HG02852 (cell line): ENCODE results near the gene GLS.
"Not testable (repeated sequence)": the region's sequence is repeated elsewhere in the genome, so short reads cannot be mapped to it uniquely, and the experiment has no call there.

Experiments
- ATAC-seq: cut with Tn5 transposase; IDR thresholded peaks from one replicate; pipeline ENCODE4 v1.9.1; 2021; ENCODE audit warnings: mild to moderate bottlenecking, moderate library complexity; ENCODE audit not compliant: unreplicated experiment

GLS gene

DNA sequence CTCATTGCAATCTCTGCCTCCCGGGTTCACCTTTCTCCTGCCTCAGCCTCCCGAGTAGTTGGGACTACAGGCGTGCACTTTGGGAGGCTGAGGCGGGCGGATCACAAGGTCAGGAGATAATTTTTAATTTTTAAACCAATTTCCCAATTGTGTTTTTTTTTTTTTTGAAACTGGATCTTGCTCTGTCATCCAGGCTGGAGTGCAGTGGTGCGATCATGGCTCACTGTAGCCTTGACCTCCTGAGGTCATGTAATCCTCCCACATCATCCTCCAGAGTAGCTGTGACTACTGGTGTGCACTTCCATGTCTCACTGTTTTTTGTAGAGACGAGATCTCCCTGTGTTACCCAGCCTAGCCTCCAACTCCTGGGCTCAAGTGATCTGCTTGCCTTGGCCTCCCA is 49.3 kb downstream of the GLS start:
- no peak for ATAC-seq

DNA sequence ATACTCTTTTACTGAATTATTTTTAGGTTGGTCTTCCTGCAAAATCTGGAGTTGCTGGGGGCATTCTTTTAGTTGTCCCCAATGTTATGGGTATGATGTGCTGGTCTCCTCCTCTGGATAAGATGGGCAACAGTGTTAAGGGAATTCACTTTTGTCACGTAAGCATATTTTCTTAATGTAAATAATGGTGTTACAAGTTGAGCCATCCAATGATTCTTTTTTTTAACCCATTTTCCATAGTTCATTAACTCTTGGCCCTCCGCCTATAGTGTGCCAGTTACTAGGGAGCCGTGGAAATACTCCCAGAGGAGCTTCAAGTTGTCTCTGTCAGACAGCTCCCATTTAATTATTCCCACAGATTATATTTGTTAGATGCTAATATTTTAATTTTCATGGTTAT is 49.8 kb downstream of the GLS start:
- no peak for ATAC-seq

DNA sequence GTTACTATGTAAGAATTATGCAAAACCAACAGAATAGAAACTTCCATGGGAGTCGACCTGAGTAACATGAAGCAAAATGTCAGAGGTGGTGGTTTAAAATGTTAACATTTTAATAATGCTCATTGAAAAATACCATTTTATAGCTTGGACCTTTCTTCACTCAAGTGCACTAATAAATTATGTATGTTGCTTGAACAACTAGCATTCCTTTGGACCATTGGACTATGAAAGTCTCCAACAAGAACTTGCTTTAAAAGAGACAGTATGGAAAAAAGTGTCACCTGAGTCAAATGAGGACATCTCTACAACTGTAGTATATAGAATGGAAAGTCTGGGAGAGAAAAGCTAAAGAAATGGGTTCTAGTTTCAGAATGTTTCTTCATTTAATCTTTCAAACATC is 51.9 kb downstream of the GLS start:
- no peak for ATAC-seq

DNA sequence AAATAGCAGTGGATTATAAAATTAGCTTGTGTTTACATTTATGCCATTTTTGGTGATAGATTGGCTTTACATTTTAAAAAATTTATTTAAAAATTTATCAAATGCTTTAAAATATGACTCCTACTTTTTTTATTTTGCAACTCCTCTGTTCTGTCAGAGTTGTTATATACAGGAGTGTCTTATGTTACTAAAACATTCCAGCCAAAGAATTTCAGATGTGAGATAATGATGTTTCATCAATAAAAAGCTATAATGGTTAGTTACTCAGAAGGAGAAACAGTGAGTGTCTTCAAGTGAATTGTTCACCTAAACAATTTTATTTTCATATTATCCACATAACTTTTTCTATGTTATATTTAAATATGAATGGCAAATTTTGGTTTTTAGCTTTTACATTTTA is 52.7 kb downstream of the GLS start:
- ATAC-seq = no peak

DNA sequence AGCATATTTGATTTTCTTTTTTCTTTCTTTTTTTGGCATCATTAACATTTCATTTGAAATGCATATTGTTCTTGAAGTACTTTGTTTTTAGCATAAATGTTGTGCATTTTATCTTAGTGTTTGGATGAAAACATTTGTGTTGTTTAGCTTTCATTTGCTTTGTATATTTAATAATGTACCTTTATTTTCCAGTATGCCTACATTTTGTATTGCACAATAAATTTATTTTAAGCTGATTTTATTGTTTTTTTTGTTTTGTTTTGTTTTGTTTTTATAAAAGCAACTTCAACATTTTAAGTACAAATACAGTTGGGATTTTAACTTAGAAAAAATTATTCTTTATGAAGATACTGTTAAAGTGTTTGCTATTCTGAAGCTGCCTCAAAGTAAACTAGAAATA is 54.4 kb downstream of the GLS start:
- no peak for ATAC-seq

DNA sequence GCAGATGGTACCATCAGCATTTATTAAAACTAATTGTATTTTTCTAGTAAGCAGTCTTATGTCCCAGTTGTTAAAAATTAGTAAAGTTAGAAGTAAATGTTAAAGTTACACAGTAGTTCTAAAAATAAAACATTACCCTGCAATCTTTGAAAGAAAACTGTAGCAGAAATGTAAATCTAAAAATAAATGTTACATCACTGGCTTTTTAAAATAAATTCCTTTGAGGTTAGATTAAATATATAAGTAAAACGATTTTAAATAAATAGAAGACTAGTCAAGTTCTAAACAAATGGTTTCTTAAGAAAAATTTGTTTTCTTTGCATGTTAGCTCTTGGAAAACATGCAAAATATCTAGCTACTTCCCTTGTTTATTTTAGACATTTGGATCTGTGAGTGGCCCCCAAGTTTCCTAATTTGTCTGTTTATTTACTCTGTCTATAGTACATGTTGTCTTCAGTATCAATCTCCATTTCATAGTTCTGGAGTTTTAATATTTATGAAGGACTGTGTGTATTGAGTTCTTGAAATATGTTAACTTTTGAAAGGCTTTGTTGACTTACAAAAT is 58.2 kb downstream of the GLS start:
- no peak for ATAC-seq

DNA sequence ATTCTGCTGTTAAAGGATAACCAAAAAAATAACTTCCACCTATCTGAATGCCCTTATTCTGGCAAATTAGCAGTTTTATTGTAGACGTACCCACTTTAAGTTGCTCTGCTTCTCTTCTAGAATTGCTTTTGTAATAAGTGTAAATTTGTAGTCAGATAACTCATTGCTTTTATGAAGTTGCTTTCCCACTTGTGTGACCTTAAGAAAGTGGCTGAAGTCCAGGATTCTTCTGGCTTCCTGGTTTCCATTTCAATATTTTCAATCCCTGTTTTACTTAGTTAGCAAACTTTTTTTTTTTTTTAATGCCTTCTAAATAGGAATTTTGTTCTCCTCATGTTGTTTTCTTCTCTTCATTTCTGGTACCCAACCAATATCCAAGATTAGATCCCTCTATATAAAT is 59.8 kb downstream of the GLS start:
- ATAC-seq = no peak

DNA sequence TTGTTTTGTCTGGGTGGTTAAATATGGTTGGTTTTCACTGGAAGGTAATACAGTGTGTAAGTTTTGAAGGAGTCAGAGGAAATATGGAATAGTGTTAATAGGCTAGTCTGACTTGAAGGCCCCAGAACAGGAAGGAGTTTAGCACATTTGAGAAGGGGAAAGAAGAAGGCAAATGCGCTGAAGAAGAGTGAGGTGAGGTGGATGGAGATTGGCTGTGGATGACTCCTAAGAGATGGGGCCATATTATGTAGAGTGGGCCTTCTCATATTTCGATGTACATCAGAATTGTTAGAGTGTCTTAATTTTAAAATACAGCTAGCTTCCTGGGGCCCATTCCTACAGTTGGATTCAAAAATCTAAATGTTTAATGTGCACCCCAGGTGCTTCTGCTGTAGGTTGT is 61.0 kb downstream of the GLS start:
- no peak for ATAC-seq

DNA sequence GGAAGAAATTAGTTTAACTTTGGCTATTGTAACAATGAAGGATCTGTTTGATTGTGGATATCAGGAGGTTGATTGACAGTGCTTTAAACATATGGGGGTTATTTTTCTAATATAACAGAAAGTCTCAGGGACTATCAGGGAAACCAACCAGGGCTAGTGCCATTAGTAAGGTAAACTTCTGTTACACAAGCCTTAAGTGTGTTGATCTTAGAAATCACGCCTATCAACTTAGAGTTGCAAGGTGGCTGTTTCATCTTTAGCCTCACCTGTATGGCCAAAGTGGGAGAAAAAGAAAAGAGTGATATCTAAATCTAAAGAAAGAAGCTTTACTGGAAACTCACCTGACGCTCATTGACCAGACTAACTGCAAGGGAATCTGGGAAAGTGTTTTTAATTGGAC is 62.1 kb downstream of the GLS start:
- ATAC-seq = no peak

DNA sequence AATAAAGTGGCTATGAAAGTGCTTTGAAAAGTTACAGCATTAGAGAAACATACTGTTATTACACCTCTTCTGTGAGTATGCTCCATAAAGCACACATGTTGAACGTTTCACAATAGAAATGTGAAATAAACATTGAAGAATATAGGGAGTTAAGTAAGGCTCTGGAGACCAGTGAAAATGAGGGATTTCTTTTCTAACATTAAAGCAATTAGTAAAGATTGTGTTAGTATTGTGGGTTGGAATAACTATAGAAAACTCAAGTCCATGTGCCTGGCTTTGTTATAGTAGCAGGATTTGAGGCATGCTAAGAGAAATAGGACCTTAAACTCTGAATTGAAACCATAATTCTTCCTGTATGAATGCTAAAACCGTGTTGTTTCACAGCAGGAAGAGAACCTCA is 63.1 kb downstream of the GLS start:
- no peak for ATAC-seq

DNA sequence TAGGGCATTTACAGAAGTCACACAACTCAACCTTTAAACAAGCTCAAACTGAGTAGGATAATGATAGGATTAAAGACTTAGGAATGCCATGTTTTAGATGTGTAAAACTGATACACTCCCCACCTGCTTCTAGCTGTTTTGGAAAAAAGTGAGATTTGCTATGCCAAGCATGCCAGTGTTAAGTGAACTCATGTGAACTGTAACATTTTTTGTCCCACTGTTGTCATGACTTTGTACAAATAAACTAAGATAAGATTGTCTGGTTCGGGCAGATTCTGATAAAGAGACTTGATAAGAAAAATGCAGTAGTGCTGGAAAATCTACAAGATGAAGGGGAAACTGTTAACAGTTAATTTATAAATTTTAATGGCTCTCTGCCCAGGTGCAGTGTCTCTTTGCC is 66.5 kb downstream of the GLS start:
- no peak for ATAC-seq

DNA sequence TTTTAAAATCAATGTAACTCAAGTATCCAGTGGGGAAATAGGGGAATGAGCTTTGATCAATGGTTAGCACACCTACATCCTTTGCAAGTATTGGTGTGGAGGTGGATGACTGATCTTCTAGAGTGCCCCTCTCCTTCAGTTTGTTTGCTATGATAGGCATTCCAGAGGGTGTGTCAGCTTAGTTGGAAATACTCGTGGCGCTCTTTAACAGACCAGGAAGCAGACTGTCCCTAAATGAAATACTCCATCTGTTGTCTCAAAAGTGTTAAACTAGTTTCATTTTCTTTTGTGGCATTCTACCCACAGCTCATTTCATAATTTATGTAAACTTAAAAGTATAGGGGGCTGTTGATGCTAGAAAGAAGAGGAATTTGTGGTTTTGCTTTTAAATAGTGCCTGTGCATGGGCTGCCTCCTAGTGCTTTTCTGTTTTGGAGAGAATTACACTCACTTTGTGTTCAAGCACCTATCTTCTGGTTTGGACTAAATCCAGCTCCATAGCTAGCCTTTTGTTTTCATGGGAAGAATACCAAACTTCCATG is 67.2 kb downstream of the GLS start:
- ATAC-seq = peak; percentile 80

DNA sequence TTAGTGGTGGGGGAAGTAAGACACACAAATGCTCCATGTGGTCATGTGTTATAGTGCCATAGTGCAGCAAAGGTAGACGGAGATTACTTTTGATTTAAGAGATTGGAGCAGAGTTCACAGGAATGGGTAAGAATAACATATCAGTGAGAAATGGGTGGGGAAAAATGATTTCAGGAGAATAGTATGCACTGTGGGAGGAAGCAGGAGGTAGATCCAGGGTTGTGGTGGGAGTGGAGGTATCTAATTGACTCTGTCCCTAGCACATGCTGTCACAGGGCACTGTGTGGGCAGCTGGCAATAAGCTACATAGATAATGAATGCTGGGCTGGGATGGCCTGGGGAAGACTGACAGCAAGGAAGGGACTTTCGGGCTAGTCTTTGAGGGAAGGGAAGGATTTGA is 68.0 kb downstream of the GLS start:
- no peak for ATAC-seq

DNA sequence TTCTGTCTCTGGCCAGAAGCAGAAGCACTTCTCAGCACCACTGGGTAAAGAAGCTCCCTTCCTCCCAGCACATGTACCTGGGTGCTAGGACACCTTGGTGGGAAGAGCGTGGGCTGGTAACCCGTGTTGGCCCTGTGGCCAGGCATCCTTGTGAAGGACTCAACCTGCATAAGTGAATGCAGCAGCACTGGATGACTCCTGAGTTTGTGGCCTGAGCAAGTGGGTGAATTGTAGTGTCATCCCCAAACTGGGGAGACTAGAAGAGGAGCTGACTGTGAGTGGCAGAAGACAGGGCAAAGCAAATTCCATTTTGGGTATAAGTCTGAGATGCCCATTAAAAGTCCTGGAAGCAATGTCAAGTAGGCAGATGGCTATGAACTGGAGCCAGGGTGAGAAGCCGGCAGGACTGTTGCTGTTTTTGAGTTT is 70.0 kb downstream of the GLS start:
- no peak for ATAC-seq

DNA sequence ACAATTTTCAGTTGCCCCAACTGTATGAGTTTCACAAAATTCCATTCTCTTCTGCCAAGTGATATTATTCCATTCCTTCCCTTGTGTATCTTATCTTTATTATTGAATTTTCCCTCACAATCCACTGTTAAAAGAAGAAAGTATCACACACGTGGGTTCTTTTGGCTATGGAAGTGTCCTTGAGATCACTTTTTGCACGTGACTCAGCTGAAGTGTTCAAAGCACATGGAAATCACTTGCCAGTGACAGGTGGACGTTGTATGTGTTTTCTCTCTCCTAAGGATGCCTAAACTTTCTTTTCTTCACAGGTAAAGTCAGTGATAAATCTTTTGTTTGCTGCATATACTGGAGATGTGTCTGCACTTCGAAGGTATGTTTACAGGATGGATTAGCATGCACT is 72.6 kb downstream of the GLS start:
- no peak for ATAC-seq

DNA sequence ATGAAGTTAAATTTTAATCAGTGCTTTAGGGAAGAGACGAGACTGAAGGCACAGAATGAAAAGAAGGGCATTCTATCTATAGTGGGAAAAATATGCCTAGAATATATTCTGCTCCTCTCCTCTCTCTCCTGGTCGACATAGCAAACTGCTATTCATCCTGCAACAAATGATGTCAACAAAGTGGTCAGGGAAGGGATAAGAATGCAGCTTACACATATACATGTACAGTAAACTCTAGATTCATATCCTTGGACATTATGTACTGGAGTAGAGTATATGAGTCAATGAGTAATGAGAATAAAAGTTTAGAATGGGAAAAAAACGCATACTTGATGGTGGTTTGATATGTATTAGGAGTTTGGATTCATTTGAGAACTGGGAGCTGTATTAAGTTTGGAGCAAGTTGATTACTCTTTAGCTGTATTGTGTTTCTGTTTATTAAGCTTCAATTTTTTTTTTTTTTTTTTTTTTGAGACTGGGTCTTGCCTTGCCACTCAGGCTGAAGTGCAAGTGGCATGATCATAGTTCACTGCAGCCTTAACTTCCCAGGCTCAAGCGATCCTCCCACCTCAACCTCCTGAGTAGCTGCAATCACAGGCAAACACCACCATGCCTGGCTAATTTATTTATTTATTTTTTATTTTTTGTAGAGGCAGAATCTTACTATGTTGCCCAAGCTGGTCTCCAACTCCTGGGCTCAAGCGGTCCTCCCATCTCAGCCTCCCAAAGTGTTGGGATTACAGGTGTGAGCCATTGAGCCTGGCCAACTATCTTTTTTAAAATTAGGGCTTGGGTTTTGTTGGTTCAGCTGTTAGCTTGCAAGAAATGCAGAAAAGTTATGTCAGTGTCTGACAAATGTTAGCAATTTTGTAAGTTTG is 79.5 kb downstream of the GLS start:
- ATAC-seq = no peak

DNA sequence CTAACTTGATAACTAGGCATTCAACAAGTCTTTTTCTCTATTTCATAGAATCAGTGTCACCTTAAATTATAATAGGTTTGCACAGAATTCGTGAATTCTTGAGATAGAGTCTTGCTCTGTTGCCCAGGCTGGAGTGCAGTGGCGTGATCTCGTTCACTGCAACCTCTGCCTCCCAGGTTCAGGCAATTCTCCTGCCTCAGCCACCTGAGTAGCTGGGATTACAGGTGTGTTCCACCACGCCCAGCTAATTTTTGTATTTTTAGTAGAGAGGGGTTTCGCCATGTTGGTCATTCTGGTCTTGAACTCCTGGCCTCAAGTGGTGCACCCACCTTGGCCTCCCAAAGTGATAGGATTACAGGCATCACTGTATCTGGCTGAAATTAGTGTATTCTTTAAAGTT is 80.5 kb downstream of the GLS start:
- not testable (repeated sequence) for ATAC-seq

DNA sequence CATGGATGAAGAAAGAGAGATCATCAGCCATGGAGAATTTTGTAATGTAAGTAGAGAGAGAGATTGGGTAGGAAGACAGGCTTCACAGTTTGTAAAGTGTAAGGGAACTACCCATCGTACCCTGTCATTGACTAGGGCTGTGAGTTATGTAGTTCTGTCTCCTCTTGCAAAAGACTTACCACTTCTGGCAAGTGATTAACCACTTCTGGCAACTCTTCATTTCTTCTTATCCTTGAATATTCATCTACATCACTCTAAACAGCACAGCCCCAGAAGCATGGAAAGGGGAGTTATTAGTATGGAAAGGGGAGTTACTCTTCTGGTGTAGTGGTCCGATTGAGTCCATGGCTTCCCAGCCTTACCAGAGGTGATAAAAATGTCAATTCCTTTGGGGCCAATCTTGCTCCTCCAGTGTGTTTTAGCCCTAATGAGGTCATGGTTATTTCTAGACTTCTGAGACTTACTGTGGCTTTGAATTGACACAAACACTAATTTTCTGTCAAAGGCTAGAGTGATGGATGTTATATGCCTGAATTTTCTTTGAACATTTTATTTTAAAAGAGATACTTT is 81.4 kb downstream of the GLS start:
- no peak for ATAC-seq

DNA sequence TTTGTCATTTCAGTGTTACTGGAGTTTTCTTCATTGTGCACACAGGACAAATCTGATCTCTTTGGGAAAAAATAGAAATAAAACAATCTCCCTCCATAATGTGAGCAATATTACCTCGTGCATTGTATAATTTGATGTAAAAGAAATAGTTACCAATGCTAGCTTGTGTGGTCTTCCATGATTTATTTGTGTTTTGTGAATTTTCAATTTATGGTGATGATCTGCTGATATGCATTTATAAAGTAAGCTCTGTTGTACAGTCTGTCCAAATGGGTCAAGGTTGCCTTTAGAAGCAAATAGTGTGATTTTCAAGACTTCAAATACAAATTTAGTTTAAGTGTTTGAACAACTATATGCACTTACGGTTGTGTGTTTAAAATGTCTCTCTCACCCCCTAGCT is 82.5 kb downstream of the GLS start:
- no peak for ATAC-seq

DNA sequence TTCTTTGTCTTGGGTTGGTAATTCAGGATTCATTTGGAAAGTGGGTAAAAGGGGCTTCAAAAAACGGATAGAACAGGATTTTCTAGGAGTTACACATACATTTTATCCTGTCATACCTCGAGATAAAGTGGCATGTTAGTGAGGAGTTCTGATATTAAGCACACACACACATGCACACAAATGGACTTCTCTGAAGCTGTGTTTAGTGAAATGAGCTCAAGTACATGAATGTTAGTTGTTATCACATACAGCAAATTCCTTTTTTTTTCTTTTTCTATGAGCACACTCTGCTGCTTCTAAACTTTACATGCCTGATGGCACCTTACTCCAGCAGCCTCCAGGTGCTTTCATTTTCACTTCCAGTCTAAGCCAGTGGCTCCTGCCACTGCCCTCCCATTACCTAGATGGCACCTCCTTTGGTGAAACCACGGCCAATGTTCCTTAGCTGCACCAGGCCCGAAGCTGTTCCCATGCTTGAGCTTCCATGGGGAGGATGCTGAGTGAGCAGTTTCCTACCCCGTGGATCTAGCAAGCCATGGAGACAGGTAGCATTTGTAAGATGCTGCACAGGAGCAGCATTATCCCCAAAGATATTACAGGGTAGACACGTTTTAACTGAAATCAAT is 83.7 kb downstream of the GLS start:
- ATAC-seq = no peak

DNA sequence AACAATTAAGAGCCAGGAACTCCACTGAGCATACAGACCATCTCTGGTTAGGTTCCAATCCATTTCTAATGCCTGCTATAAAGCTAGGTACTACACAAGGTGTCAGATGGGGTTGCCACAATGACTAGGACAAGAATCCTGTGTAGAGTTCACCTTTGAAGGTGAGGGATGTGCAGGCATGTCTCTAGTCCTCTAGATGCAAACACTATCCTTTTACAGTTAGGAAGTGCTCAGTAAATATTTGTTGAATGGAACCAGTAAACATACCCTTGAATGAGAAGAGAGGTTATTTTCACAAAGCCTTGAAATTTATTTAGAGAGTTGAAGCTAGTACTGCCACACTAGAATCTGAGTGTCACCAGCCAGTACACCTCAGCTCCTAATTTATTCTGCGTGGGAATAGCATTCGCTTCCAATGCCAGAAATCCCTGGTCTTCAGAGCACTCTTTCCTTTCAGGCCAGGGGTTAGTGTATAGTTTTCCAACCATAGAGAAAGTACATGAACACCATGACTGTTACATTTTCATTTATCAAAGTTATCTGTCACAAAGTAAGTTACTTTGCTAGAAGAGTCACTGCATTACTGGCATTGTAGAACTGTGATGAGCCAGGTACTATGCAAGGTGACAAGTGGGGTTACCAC is 85.1 kb downstream of the GLS start:
- ATAC-seq = no peak
